ENCODE measurements around the gene SOWAHA.

Gene SOWAHA

DNA sequence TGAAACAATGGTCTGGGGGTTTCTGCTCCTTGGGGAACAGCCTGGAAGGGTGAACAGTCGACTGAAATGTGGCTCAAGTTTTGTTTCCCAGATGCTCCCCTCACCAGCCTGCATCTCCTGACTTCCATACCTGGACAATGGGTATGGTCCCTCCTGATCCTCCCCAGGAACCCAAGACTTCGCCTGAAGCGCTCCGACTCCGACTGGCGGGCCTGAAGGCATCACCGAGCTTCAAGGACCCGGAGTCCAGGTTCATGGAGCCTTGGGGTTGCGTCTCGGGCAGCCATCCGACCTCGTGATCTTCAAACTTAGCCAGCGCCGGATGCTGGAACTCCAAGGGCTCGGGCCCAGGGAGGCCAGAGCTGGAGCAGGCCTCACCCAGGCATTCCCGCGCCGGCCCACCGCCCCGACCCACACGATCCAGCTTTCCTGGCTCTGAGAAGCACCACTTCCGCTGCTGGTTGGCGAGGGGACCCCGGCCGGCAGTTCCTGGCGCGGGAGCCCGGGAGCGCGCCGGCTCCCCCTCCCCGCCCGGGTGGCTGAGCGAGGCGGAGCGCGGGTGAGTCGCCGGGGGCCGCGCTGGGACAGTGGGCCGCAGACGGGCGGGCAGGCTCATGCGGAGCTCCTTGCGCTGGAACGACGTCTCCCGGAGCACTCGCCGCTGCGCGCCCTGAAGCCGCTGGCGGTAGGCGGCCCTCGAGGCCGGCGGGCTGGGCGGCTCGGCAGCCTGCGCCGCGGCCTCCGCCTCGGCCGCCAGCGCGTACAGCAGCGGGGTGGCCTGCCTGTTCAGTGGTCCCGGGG is 12.1 kb downstream of the SOWAHA start:
- no peak for TF ChIP-seq CTCF (conservative IDR thresholded peaks at IDR 0.05; ENCODE audit: low read depth, low read length)
- DNase-seq (ENCODE audit: low read depth): no peak
- peak overlapping the region; percentile 10 for H3K4me3 ChIP-seq (ENCODE audit: low read depth, low read length)

DNA sequence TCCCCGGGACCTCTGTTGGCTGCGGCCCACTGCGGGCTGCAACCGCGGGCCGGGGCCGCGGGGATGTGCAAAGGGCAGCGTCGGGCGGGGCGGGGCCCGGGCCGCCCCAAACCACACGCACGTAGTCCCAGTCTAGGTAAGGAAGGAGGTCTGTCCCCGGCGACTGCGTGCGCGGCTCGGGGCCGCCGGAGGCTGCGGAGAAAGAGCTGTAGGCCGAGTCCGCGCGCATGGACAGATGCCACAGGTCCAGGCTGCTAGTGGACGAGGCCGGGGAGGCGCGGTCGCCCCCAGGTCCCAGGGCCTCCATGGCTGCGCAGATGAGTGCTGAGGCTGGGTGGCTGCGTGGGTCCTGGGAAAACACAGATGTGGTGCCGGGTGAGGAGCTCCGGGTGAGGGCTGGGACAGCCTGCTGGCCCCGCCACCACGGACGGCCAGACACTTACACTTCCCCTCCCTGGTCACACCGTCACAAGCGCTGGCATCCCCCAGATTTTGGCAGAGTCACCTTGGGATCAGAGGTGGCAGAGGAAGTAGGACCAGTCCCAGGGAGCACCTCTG is 12.8 kb downstream of the SOWAHA start:
- DNase-seq (ENCODE audit: low read depth): no peak
- H3K4me3 ChIP-seq (ENCODE audit: low read depth, low read length): peak overlapping the region; percentile 10
- TF ChIP-seq CTCF (conservative IDR thresholded peaks at IDR 0.05; ENCODE audit: low read depth, low read length): no peak

GRCh38 chr5:132826424-132827082 is 13.5 kb downstream of the SOWAHA start:
- no peak overlapping the region for H3K4me3 ChIP-seq (ENCODE audit: low read depth, low read length)
- no peak for TF ChIP-seq CTCF (conservative IDR thresholded peaks at IDR 0.05; ENCODE audit: low read depth, low read length)
- DNase-seq (ENCODE audit: low read depth): no peak

DNA sequence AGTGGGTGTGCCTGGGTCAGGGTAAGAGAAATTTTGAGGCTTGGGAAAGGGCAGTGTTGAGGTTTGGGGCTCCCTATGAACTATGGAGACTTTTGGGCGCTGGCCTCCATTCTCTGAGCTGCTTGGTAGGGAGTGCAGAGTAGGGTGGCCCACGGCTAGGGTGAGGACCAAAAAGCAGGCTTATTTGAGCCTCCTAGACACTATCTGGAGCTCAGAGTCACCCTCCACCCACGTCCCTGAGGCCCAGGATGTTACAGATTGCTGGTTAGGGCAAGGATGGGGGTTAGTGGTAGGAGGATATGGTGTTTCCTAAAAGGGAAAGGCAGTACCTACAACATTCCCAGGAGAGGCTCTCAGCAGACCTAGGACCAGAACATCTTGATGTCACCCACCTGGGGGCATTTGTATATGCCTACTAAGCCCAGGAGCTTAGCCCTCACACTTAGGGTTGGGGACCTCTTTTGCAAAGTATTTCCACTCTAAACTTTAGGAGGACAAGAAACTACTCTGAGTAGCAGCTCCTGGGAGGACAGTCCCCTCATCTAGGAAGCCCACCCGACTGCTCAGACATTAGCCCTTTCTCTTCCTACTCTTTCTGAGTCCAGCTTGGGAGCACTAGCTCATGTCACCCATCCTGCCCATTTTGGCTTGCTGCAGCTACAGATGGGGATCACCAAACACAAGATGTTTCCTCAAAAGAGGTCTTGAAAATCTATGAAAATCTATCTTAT is 15.0 kb downstream of the SOWAHA start:
- TF ChIP-seq CTCF (conservative IDR thresholded peaks at IDR 0.05; ENCODE audit: low read depth, low read length): no peak
- no peak for DNase-seq (ENCODE audit: low read depth)
- H3K4me3 ChIP-seq (ENCODE audit: low read depth, low read length): no peak overlapping the region

GRCh38 chr5:132828846-132829494 is 15.9 kb downstream of the SOWAHA start:
- DNase-seq (ENCODE audit: low read depth): no peak
- TF ChIP-seq CTCF (conservative IDR thresholded peaks at IDR 0.05; ENCODE audit: low read depth, low read length): no peak
- peak overlapping the region; percentile 70 for H3K4me3 ChIP-seq (ENCODE audit: low read depth, low read length)

GRCh38 chr5:132829742-132830435 is 16.8 kb downstream of the SOWAHA start:
- peak; percentile 72 for DNase-seq (ENCODE audit: low read depth)
- H3K4me3 ChIP-seq (ENCODE audit: low read depth, low read length): peak overlapping the region; percentile 70
- peak; percentile 75 for TF ChIP-seq CTCF (conservative IDR thresholded peaks at IDR 0.05; ENCODE audit: low read depth, low read length)
